Left lung (tissue), 10 donors: Measurements from ENCODE around the gene APEH. TPM values are rescaled to one million over a fixed set of nuclear protein-coding genes. Genes with fewer than 3 reads are reported as not detected.
A peak's percentile ranks its signal among the peaks of the same experiment; 100 is the strongest.

Source experiments
- ATAC-seq: fragments of 200-7000 bp; cut with Tn5 transposase; one replicate; pipeline ENCODE4 v1.9.1; 2020; ENCODE audit warnings: moderate library complexity
- DNase-seq, 4 donors: peaks; one replicate each; pipeline ENCODE4 v3.0.0-alpha.2; 2013 to 2020
- H3K27ac ChIP-seq, 2 donors: fragments of 200-600 bp; sonication (generic) in 1 of 2; one replicate each; pipeline versions ENCODE4 v1.5.0 to v1.8.0; 2020 to 2021
- H3K27me3 ChIP-seq, 2 donors: fragments of 200-600 bp; sonication (generic) in 1 of 2; one replicate each; pipeline versions ENCODE4 v1.5.0 to v1.8.0; 2020 to 2021
- H3K36me3 ChIP-seq, 2 donors: fragments of 200-600 bp; sonication (generic) in 1 of 2; one replicate each; pipeline versions ENCODE4 v1.5.0 to v1.8.0; 2020 to 2021
- H3K4me1 ChIP-seq, 2 donors: fragments of 200-600 bp; one replicate each; pipeline ENCODE4 v1.8.0; 2021
- H3K4me3 ChIP-seq, 2 donors: fragments of 200-600 bp; sonication (generic) in 1 of 2; one replicate each; pipeline versions ENCODE4 v1.5.0 to v1.8.0; 2020 to 2021; ENCODE audit warnings: mild to moderate bottlenecking in 1 of 2
- H3K9me3 ChIP-seq, 2 donors: fragments of 200-600 bp; sonication (generic) in 1 of 2; one replicate each; pipeline versions ENCODE4 v1.5.0 to v1.8.0; 2020 to 2021
- CTCF ChIP-seq, 2 donors: fragments of 200-600 bp; sonication (generic) in 1 of 2; IDR thresholded peaks; one replicate each; pipeline versions ENCODE4 v1.5.0 to v1.8.0; 2021; ENCODE audit warnings: antibody characterized with exemption in 2 of 2
- intact Hi-C, 2 donors: fragments of 100-400 bp; cut with DNase I; formaldehyde crosslinking; loops; one replicate each; pipeline versions ENCODE4 v1.11.2 to v1.14.2; 2022
- polyA plus RNA-seq, 6 donors: library from polyadenylated mRNA; unstranded; fragments of 120-200 nt; gene quantifications; one replicate each; pipeline ENCODE4 v1.2.1, GENCODE V29; 2013; ENCODE audit not compliant: insufficient read length in 6 of 6
- total RNA-seq, 2 donors: library from RNA; stranded (reverse); fragmentation: NEBNext Ultra II Directional; extraction: Animal tissue kit (Norgen Biotek cat#: 25700); gene quantifications; one replicate each; pipeline ENCODE4 v1.2.1, GENCODE V29; 2021
- donor health status: DM: no; HTN: yes; CAD: no.
- donor health status: DM: no; HTN: no; CAD: no.

APEH gene
- total and polyA plus RNA-seq, 8 donors, result 88.6 to 122 (median 105) TPM

GRCh38 chr3:49634736-49635135, 39.4 kb upstream of the APEH start:
- ATAC-seq, result no peak
- no peak for DNase-seq
- no peak for TF ChIP-seq CTCF (IDR thresholded peaks at IDR 0.05)
- Histone ChIP-seq H3K9me3 (no peaks in the 10 kb centered on the region), H3K27ac (no peak overlapping the region), H3K27me3 (no peaks in the 10 kb centered on the region), H3K4me3 (no peak overlapping the region), H3K4me1 (no peaks in the 10 kb centered on the region), H3K36me3 (no peaks in the 10 kb centered on the region)
- intact Hi-C loops, result no loop called here

- intact Hi-C loops, result no loop called here
- H3K4me1 ChIP-seq, result no peaks in the 10 kb centered on the region
- no peak overlapping the region for H3K27ac ChIP-seq
- no peak overlapping the region for H3K4me3 ChIP-seq
- H3K36me3 ChIP-seq, result no peaks in the 10 kb centered on the region
- TF ChIP-seq CTCF (IDR thresholded peaks at IDR 0.05), result no peak
- H3K27me3 ChIP-seq, result no peaks in the 10 kb centered on the region
- ATAC-seq (no peak), DNase-seq (no peak)
- H3K9me3 ChIP-seq, result no peaks in the 10 kb centered on the region
Measured at GRCh38 chr3:49636883-49637609, 37.1 kb upstream of the APEH start.

- TF ChIP-seq CTCF (IDR thresholded peaks at IDR 0.05), result no peak
- H3K4me1 ChIP-seq, result no peaks in the 10 kb centered on the region
- ATAC-seq, result peak; percentile 56
- H3K27me3 ChIP-seq, result no peaks in the 10 kb centered on the region
- intact Hi-C loops, result no loop called here
- no peak overlapping the region for H3K4me3 ChIP-seq
- no peaks in the 10 kb centered on the region for H3K9me3 ChIP-seq
- no peak for DNase-seq
- no peak overlapping the region for H3K27ac ChIP-seq
- H3K36me3 ChIP-seq, result no peaks in the 10 kb centered on the region
Measured at GRCh38 chr3:49638445-49638844, 35.7 kb upstream of the APEH start.

- intact Hi-C loops, result no loop called here
- ATAC-seq, result no peak
- no peak overlapping the region for H3K27ac ChIP-seq
Measured at GRCh38 chr3:49639551-49639950, 34.6 kb upstream of the APEH start.

GRCh38 chr3:49641292-49641691, 32.9 kb upstream of the APEH start:
- H3K36me3 ChIP-seq, result no peaks in the 10 kb centered on the region
- H3K27me3 ChIP-seq, result no peaks in the 10 kb centered on the region
- intact Hi-C loops, result no loop called here
- DNase-seq (no peak), ATAC-seq (no peak)
- H3K9me3 ChIP-seq, result no peaks in the 10 kb centered on the region
- no peak for TF ChIP-seq CTCF (IDR thresholded peaks at IDR 0.05)
- H3K27ac ChIP-seq, result no peak overlapping the region
- H3K4me1 ChIP-seq, result no peaks in the 10 kb centered on the region
- no peak overlapping the region for H3K4me3 ChIP-seq

More at GRCh38 chr3:49639551-49639950, 34.6 kb upstream of the APEH start:
- Histone ChIP-seq H3K4me1 (no peaks in the 10 kb centered on the region), H3K9me3 (no peaks in the 10 kb centered on the region), H3K27me3 (no peaks in the 10 kb centered on the region), H3K4me3 (no peak overlapping the region), H3K36me3 (no peaks in the 10 kb centered on the region)
- DNase-seq, result no peak
- no peak for TF ChIP-seq CTCF (IDR thresholded peaks at IDR 0.05)
